Pancreas (tissue), 10 donors: ENCODE data around the gene PEDS1. TPM values are rescaled to one million over a fixed set of nuclear protein-coding genes. Genes with fewer than 3 reads are reported as not detected.

Source experiments
- ATAC-seq, 4 donors: fragments of 200-7000 bp; cut with Tn5 transposase; one replicate each; pipeline versions ENCODE4 v1.8.0 to v1.9.1; 2020; ENCODE audit warnings: mild to moderate bottlenecking in 4 of 4, moderate library complexity in 4 of 4
- DNase-seq, 6 donors: peaks; one replicate each; pipeline ENCODE4 v3.0.0-alpha.2; 2020
- FAIRE-seq: peaks from 2 replicates; lab custom pipeline; 2012; peaks lifted over from hg19 to GRCh38; lab: Jason Lieb, UNC
- H3K27ac ChIP-seq, 4 donors: fragments of 200-600 bp; sonication (generic); 1 replicate in 3 of 4; 2 replicates in 1 of 4; pipeline versions ENCODE4 v1.5.0 to v1.8.0; 2020
- H3K27me3 ChIP-seq, 4 donors: fragments of 200-600 bp; one replicate each; pipeline ENCODE4 v1.8.0; 2021
- H3K36me3 ChIP-seq, 3 donors: fragments of 200-600 bp; sonication (generic) in 1 of 3; one replicate each; pipeline versions ENCODE4 v1.5.0 to v1.8.0; 2020 to 2021
- H3K4me1 ChIP-seq, 3 donors: fragments of 200-600 bp; one replicate each; pipeline ENCODE4 v1.8.0; 2021
- H3K4me3 ChIP-seq, 4 donors: fragments of 200-600 bp; sonication (generic) in 2 of 4; one replicate each; pipeline versions ENCODE4 v1.5.0 to v1.8.0; 2020 to 2021
- H3K9me3 ChIP-seq, 4 donors: fragments of 200-600 bp; one replicate each; pipeline ENCODE4 v1.8.0; 2021
- CTCF ChIP-seq, 4 donors: fragments of 200-600 bp; sonication (generic) in 3 of 4; IDR thresholded peaks; one replicate each; pipeline versions ENCODE4 v1.5.0 to v1.8.0; 2021; ENCODE audit warnings: antibody characterized with exemption in 4 of 4
- WGBS, 2 donors: extraction: QIAGEN DNeasy Blood & Tissue Kit; methylation state at CpG; one replicate each; pipeline ENCODE4 v1.1.7; 2013; 5-methylcytosine and 5-hydroxymethylcytosine counted together
- intact Hi-C, 3 donors: fragments of 100-400 bp; cut with DNase I; formaldehyde crosslinking; loops; one replicate each; pipeline versions ENCODE4 v1.11.1 to v1.14.2; 2022
- polyA plus RNA-seq, 2 donors: library from polyadenylated mRNA; stranded (reverse); fragments of 200-250 nt; gene quantifications; one replicate each; pipeline ENCODE4 v1.2.3, GENCODE V29; 2013
- total RNA-seq, 6 donors: library from RNA; stranded (reverse); fragmentation: NEBNext Ultra II Directional in 4 of 6; extraction: Animal tissue kit (Norgen Biotek cat#: 25700) in 4 of 6; gene quantifications; one replicate each; pipeline versions ENCODE4 v1.2.1 to v1.2.4, GENCODE V29; 2021 to 2023
- donor health status: healthy with polysubstance abuse.
- donor health status: DM: no; HTN: no; CAD: no; lungs with moderate emphysema.
- donor health status: DM: no; HTN: no; CAD: no.
- donor health status: control.
- donor health status: control.
- donor health status: Bipolar disorder and iron deficiency.
- donor health status: DM: yes; HTN: yes; CAD: no.
- donor health status: DM: no; HTN: no; CAD: no.
- donor health status: DM: no; HTN: no; CAD: no.
- donor health status: DM: yes; HTN: yes; CAD: no.

The PEDS1 gene
- total and polyA plus RNA-seq, 8 donors: 3.5 to 11.0 (median 6.4) TPM

GRCh38 chr20:50141811-50142561, 11.5 kb downstream of the PEDS1 start:
- no peak for TF ChIP-seq CTCF (IDR thresholded peaks at IDR 0.05)
- no peak overlapping the region for H3K27ac ChIP-seq
- ATAC-seq: no peak

GRCh38 chr20:50141018-50141675, 12.4 kb downstream of the PEDS1 start:
- Histone ChIP-seq H3K4me1 (peaks cover 5 to 10% (median 8%) of the 10 kb centered on the region in 3 donors), H3K27ac (no peak overlapping the region), H3K9me3 (no peaks in the 10 kb centered on the region), H3K27me3 (no peaks in the 10 kb centered on the region), H3K4me3 (no peak overlapping the region), H3K36me3 (peaks cover 0 to 11% (median 3%) of the 10 kb centered on the region in 3 donors)
- no peak for TF ChIP-seq CTCF (IDR thresholded peaks at IDR 0.05)
- FAIRE-seq: no peak
- 72 to 79% methylated on average over 6 of the region's 6 CpGs for WGBS, 2 donors
- DNase-seq: no peak
- intact Hi-C loops: no loop called here
- ATAC-seq: peak in 3 of 4 donors; percentile 9 to 34 (median 22)

More at GRCh38 chr20:50141811-50142561, 11.5 kb downstream of the PEDS1 start:
- FAIRE-seq: no peak
- peaks cover 0 to 11% (median 3%) of the 10 kb centered on the region in 3 donors for H3K36me3 ChIP-seq
- H3K4me1 ChIP-seq: peaks cover 8 to 10% (median 8%) of the 10 kb centered on the region in 3 donors
- DNase-seq: no peak
- no peak overlapping the region for H3K4me3 ChIP-seq
- WGBS, 2 donors: 90 to 92% methylated on average over 12 of the region's 12 CpGs
- H3K27me3 ChIP-seq: no peaks in the 10 kb centered on the region
- intact Hi-C loops: no loop called here
- H3K9me3 ChIP-seq: no peaks in the 10 kb centered on the region

GRCh38 chr20:50140339-50140859, 13.1 kb downstream of the PEDS1 start:
- Histone ChIP-seq H3K4me3 (no peak overlapping the region), H3K9me3 (no peaks in the 10 kb centered on the region), H3K27me3 (no peaks in the 10 kb centered on the region), H3K36me3 (peaks cover 0 to 11% (median 3%) of the 10 kb centered on the region in 3 donors), H3K4me1 (peaks cover 5 to 10% (median 8%) of the 10 kb centered on the region in 3 donors), H3K27ac (no peak overlapping the region)
- no peak for TF ChIP-seq CTCF (IDR thresholded peaks at IDR 0.05)
- DNase-seq: no peak
- intact Hi-C loops: no loop called here
- no peak for FAIRE-seq
- 69 to 74% methylated on average over 11 of the region's 11 CpGs for WGBS, 2 donors
- no peak for ATAC-seq

- DNase-seq (no peak), ATAC-seq (peak; percentile 30 to 59 (median 43)), FAIRE-seq (no peak)
- H3K4me3 ChIP-seq: no peak overlapping the region
- H3K9me3 ChIP-seq: no peaks in the 10 kb centered on the region
- peak overlapping the region in 1 of 4 donors; percentile 13 for H3K27ac ChIP-seq
- intact Hi-C loops: no loop called here
- TF ChIP-seq CTCF (IDR thresholded peaks at IDR 0.05): no peak
- H3K27me3 ChIP-seq: no peaks in the 10 kb centered on the region
- peaks cover 0 to 11% (median 3%) of the 10 kb centered on the region in 3 donors for H3K36me3 ChIP-seq
- peaks cover 0 to 10% (median 8%) of the 10 kb centered on the region in 3 donors for H3K4me1 ChIP-seq
- 68 to 70% methylated on average over 28 to 29 of the region's 29 CpGs for WGBS, 2 donors
These were observed 14.8 kb downstream of the PEDS1 start for GRCh38 chr20:50138479-50139393.
